ENCODE measurements around the gene G0S2. TPM values are rescaled to one million over a fixed set of nuclear protein-coding genes. Genes with fewer than 3 reads are reported as not detected.
A peak's percentile ranks its signal among the peaks of the same experiment; 100 is the strongest.

Gene G0S2
- total and polyA plus RNA-seq, 9 of the 15 experiments (the other 6 are each of a cell fraction or from before 2014, with no cell fraction given): 0.18 to 65.6 (median 11.4) TPM

- TF ChIP-seq ETS2 (tag; IDR thresholded peaks at IDR 0.05; ENCODE audit: borderline replicate concordance, poor library complexity, severe bottlenecking): no peak
- TF ChIP-seq POU5F1 (IDR thresholded peaks at IDR 0.05; ENCODE audit: borderline replicate concordance, low read depth, low read length, partially characterized antibody): no peak
- TF ChIP-seq ELK1 (CRISPR knock-in tag; IDR thresholded peaks at IDR 0.05): no peak
- TF ChIP-seq ETV6 (IDR thresholded peaks at IDR 0.05; ENCODE audit: borderline replicate concordance in 1 of 2, low read depth in 2 of 2, low read length in 1 of 2): peak in 1 of 2 experiments; percentile 82; a peak in 2 of 4 replicates
- no peak for TF ChIP-seq ETV6 (CRISPR knock-in tag; IDR thresholded peaks at IDR 0.05; ENCODE audit: borderline replicate concordance)
- TF ChIP-seq, protein P1, sequence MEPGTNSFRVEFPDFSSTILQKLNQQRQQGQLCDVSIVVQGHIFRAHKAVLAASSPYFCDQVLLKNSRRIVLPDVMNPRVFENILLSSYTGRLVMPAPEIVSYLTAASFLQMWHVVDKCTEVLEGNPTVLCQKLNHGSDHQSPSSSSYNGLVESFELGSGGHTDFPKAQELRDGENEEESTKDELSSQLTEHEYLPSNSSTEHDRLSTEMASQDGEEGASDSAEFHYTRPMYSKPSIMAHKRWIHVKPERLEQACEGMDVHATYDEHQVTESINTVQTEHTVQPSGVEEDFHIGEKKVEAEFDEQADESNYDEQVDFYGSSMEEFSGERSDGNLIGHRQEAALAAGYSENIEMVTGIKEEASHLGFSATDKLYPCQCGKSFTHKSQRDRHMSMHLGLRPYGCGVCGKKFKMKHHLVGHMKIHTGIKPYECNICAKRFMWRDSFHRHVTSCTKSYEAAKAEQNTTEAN (CRISPR knock-in tag; IDR thresholded peaks at IDR 0.05): no peak
- TF ChIP-seq, protein P2, sequence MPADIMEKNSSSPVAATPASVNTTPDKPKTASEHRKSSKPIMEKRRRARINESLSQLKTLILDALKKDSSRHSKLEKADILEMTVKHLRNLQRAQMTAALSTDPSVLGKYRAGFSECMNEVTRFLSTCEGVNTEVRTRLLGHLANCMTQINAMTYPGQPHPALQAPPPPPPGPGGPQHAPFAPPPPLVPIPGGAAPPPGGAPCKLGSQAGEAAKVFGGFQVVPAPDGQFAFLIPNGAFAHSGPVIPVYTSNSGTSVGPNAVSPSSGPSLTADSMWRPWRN (IDR thresholded peaks at IDR 0.05; ENCODE audit: low read depth): peak; percentile 80
- TF ChIP-seq TAF1 (IDR thresholded peaks at IDR 0.05; ENCODE audit: control insufficient read depth, extremely low read depth, insufficient read depth, low read length, severe bottlenecking): no peak
- TF ChIP-seq SAFB (IDR thresholded peaks at IDR 0.05; ENCODE audit: borderline replicate concordance, low read depth, low read length): no peak
- TF ChIP-seq ARID1B (IDR thresholded peaks at IDR 0.05): peak; percentile 22; the same call in 1 of the 2 replicates
Observed at GRCh38 chr1:209659909-209660308, 15.3 kb upstream of the G0S2 start (continued).

All from K562 (cell line).